Stromal cell of bone marrow (primary cell): ENCODE measurements around the gene LRBA.

ENCODE experiments used
- DNase-seq: peaks from one replicate; pipeline ENCODE4 v3.0.0-alpha.2; 2012; ENCODE audit warnings: low read depth

Gene LRBA

GRCh38 chr4:150278206-150278605, 736.9 kb downstream of the LRBA start:
- DNase-seq, result no peak

DNA sequence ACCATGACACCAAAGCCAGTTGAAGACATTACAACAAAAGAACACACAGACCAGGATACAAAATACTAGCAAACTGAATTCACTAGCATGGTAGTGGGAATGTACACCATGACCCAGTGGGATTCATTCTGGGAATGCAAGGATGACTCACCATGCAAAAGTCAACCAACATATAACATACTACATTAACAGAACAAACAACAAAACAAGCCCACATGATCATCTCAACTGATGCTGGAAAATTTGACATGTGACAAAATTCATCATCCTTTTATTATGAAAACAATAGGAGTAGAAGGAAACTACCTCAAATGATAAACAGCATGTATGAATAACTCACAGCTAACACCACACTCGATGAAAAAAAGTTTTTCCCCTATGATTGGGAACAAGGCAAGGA, 746.6 kb downstream of the LRBA start:
- DNase-seq, result no peak

DNA sequence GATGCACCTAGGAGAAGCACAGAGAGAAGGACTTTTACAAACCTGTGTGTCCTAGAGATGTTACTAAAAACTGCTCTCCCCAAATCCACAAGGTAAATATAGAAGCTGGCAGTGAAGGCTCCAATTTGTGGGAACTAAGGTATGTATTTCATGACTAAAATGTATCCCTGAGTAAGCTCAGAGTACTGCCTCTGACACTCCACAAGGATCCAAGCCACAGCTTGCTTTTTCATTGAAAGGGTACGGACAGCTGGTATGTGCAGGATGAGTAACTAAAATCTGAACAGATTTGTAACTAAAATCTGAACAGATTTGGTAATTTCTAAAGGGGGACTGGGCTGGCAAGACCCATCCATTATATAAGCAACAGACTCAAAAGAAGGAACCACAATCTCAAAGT, 749.3 kb downstream of the LRBA start:
- no peak for DNase-seq

GRCh38 chr4:150264595-150265161, 750.4 kb downstream of the LRBA start:
- no peak for DNase-seq

GRCh38 chr4:150262611-150263010, 752.5 kb downstream of the LRBA start:
- no peak for DNase-seq

DNA sequence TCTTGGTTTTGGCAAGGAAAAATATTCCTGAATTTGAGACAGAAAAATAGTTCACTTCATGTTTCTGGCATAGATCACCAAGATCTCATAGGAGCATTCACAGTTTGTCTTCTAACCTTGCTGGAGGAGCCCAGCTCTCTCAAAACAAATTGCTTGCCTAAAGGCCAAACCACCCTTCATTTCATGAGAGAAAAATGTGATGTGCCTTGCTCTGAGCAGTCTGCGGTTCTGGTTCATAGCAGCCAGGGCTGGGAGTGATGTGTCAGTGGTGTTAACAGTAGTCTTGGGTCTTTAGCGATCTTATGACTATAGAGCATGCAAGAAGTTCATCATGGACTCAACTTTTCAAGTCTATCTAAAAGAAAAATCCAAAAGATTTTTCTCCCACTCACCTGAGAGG, 753.5 kb downstream of the LRBA start:
- DNase-seq, result peak; percentile 64

GRCh38 chr4:150259861-150260567, 755.1 kb downstream of the LRBA start:
- no peak for DNase-seq

DNA sequence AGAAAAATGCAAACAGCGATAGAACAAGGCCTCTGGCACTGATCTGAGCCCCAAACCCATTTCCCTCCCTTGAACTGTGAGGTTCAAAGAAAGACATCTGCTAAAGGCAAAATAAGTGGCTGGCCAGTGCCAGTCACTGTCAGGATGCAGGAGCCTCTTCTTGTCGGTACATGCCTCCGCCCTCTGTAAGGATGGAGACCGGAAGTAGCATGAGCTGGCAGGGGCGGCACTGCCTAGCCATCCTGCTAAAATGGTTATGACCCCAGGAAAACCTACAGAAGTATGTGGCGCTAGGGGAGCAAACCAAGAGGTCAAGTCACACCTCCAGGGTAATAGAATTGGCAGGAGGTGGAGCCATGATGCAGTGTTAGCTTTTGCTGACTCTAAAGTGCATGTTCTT, 756.5 kb downstream of the LRBA start:
- no peak for DNase-seq

- DNase-seq, result no peak
Measured at GRCh38 chr4:150256841-150257730, 758.0 kb downstream of the LRBA start.

DNA sequence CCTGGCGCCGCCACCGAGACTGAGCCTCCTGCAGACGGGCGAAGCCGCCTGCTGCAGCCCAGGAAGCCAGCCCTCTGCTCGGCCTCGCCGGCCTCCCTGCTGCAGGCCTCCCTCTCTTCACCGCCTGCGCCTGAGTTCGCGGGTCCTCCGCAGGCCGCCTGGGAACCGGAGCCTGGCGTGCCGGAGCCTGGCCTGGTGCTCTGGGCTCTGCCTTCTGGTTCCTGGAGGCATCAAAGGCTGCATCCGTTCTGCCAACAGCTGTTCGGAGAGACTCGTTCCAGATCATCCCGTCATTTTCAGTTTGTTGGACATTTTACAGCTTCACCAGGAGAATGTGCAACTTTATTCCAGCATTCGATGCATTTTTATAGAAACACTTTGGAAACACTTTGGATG, 758.9 kb downstream of the LRBA start:
- no peak for DNase-seq

DNA sequence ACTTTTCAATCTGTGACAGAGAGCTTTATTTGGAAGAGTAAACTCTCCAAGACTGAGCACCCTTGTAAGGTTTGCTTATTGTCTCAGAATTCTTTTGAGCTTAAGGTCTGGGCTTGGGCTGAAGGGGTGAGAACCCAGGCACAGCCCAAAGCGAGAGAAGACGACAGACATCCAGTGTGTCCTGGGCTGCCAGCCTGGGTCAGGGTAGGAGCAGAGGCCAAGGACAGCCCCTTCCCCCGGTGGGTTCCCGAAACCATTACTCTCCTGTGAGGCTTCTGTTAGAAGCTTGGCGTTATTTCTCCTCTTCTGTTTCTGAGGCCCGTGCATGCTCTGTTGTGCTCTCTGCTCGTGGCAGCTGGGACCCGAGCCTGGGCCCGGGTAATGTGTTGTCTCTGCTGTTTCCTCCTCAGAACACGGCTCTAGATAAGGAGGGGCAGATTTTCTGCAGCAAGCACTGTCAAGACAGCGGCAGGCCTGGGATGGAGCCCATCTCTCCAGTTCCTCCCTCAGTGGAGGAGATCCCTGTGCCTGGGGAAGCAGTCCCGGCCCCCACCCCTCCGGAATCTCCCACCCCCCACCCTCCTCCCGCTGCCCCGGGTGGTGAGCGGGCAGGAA, 759.4 kb downstream of the LRBA start:
- DNase-seq, result no peak

DNA sequence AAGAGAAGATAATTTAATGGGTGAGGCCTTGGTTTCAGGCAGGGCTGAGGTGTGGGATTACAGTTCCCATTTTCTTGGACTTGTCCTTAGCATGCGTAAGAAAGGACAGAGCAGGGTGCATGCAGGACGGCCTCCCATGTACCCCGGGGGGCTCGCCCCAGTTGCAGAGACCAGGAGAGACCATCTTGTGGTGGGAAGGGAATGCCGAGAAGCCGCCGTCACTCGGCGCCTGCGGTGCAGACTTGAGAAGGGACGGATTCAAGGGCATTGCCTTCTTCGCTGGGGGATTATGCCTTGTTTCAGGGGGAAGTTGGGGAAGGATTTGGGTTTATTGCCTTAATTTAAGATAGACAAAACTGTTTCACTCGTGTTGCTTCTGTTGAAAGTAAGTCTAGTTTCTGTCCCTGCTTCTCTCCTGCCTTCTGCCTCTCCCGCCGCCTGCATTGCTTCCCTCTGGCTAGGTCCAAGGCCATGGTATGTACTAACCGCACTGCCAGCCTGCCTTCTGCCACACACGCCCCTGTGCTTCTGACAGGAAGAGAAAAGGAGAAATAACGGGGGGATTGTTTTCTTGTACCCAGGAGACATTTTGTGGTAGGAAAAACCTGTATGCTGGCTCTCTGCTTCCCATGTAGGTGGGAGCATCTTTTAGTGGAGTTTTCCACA, 761.0 kb downstream of the LRBA start:
- no peak for DNase-seq

DNA sequence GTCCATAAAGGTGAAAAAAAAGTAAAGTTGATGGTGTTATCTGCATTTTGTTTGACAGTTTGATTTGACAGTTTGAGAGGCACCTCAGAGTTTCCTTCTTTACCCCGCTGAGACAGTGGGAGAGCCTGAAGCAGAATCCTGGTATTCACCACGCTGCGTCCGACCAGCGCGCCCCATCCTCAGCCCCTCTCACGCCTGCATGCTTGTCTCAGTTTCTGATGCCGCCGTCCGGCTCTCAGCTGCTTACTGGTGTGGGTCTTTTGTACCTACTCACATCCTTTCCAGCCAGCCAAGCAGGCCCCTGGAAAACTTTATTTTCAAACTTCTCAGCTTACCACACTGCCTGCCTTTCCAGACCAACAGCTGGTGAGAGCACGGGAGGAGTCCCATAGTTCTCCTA, 761.7 kb downstream of the LRBA start:
- no peak for DNase-seq

DNA sequence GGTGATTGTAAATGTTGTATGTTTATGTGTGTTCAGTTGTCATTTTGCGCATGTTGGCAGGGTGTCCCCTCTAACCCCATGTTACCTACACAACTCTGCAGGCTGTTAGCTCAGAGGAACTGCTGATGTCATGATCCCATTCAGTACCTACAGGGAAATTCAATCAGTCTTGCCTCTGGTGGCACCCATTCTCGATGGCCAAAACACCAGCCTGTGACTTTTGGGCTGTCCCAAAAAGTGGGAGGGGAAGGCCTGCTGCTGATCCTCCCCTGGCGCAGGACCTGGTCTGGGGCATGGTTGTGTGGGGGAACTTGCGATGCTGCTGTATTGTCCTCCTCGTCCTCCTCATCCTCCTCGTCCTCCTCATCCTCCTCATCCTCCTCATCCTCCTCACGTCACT, 762.3 kb downstream of the LRBA start:
- DNase-seq, result no peak

DNA sequence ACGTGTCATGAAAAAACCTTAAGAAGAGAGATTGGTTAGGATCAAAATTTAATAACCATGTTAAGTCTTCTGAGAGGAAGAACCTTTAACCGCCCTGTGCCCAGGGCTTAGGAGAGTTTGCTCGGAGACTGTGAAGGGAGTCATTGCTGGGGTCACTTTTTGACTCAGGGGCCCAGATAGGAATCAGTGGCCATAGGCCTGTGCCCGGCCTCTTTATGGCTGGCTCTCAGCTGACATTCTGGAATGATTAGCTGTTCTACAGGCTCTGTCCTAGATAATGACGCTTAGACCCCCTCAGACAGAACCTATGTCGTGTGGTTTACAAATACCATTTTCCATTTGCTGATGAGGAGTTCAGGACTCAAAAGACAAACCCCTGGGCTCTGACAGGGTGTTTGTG, 762.8 kb downstream of the LRBA start:
- DNase-seq, result no peak

GRCh38 chr4:150251752-150252190, 763.3 kb downstream of the LRBA start:
- DNase-seq, result no peak

- DNase-seq, result no peak
Measured at GRCh38 chr4:150250998-150251651, 764.0 kb downstream of the LRBA start.

DNA sequence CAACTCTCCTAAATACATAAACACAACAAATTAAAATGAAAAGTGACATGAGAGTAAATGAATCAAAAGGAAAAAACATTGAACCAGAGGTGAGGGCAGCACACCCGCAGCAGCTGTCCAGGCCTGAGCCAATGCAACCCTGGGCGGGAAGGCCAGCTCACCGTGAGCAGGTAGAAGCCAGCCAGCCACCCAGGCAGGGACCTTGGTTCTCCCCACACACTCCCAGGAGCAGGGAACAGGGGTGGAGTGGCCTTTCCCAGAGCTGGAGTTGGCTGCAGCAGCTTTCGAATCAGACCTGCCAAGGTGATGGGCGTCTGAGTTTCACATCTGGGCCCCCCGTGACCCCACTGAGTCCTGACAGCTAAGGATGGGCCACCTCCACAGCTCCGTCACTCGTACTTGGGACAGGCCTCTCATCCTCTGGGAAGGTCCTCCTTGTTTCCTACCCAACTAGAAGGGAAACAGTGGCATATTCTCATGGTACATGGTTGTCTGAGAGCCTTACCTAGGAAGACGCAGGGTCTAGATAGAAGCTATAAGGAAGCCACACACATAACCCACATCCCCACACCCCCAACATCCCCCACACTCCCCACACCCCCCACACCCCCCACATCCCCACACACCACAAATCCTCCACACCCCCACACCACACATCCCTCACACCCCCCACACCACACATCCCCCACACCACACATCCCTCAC, 764.6 kb downstream of the LRBA start:
- no peak for DNase-seq

DNA sequence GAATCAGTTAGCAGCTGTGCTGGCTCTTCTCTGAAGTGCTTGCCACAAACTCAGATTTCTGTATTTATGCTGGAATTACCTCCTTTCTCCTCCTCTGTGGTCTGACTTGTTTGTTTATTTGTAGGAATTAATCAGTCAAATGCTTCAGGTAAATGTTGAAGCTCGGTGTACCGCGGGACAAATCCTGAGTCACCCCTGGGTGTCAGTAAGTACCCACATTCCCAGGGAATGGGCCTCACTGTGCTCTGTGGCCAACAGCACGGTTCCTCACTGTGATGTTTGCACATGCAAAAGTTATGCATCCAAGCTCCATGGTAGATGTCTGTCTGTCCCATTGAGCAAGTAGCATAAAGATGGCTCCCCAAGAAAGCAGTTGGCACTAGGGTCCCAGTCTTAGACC, 766.9 kb downstream of the LRBA start:
- DNase-seq, result no peak

DNA sequence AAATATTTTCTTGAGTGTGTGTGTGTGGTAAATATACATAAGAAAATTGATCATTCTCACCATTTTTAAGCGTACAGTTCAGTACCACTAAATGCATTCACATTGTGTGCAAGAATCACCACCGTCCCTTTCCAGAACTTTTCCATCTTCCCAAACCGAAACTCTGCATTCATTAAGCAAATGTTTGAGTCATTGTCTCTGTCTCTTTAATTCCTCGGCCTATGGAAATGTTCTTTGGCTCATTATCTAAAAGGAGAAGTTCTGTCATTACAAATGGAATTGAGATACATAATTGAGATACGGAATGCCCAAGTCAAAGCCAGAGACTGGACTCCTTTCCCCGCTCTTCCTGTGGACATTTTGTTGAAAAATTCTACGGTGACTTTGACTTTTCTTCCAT, 767.9 kb downstream of the LRBA start:
- no peak for DNase-seq

DNA sequence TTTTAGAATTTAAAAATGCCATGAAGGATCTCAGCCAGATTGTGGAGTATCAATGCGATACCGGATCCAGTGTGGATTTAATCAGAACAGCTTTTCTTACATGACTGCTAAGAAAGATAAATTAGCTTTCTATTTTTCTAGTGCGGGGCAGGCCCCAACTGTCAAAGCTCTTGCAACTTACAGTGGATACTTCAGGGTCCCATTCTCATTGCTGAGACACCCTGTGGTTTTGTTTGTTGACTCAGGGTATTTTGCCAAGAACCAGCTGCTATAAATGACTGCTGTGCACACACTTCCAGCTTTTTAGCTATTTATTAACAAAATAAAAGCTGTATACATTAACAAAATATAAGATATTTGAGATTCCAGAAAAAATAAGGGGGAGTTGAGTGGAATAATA, 770.5 kb downstream of the LRBA start:
- peak; percentile 44 for DNase-seq
